ENCODE results near the gene FAM9A. TPM values are rescaled to one million over a fixed set of nuclear protein-coding genes. Genes with fewer than 3 reads are reported as not detected.

FAM9A gene
- total RNA-seq, 1 experiment from 2014 or later, result not detected

Other genes with a start within 250 kb of the FAM9A start
- gene ANOS1, start 69.2 kb downstream of the FAM9A start, total RNA-seq (2014; rRNA removed), result under 0.01 TPM in 1 of 2 replicates, not detected in the other
- 0.06 and 0.17 TPM in 2 replicates for gene FAM9B, start 232.7 kb upstream of the FAM9A start, total RNA-seq (2014; rRNA removed)

Data from LHCN-M2 (cell line).